ENCODE results near the gene UNC13A. TPM values are rescaled to one million over a fixed set of nuclear protein-coding genes. Genes with fewer than 3 reads are reported as not detected.

UNC13A gene
- total RNA-seq, 3 donors from 2014 or later = under 0.01 to 0.15 TPM; not detected in 1

DNA sequence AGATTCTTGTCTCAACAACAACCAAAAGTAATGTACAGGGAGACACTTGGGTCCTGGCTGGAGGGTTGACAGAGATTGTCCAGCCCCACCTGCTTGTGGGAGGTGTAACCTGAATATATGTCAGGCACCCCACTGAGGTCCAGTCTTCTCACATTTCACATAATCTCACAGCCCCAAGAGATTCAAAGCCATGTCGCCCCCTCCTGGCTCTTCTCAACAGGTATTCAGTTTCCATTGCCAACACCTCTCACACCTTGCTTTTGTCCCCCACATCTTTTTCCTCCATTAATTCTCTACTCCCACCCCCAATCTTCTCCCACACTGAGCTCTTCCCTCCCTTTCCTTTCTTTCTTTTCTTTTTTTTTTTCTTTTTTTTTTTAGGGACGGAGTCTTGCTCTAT, 11.2 kb downstream of the UNC13A start:
- peaks cover 0 to 44% of the 10 kb centered on the region in 2 donors for H3K27me3 ChIP-seq

DNA sequence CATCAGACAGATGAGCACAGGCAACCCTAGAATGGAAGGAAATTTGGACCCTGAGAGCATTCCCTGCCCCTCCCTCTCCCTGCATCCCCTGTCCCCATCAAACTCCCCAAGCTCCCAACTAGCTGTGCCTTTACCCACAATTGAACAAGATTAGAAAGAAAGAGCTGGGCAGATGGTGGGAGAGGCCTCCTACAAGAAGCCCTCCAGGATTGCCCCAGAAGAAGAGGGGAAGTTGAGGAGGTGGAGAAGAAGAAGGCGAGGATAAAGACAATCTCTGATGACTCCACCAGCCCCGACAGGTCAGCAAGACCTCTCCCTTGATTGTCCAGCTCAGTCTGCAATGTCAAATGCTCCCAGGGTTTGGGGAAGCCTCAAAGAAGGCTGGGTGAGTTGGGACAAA, 11.9 kb downstream of the UNC13A start:
- Histone ChIP-seq H3K4me3 (no peak overlapping the region), H3K27me3 (peaks cover 0 to 38% of the 10 kb centered on the region in 2 donors), H3K4me1 (no peaks in the 10 kb centered on the region), H3K27ac (no peak overlapping the region), H3K36me3 (no peaks in the 10 kb centered on the region), H3K9me3 (no peaks in the 10 kb centered on the region)
- intact Hi-C loops (cut with DNase I; ENCODE audit: low total_unique reads) = no loop called here
- DNase-seq (ENCODE audit: low spot score in 2 of 2) = no peak
- TF ChIP-seq POLR2AphosphoS5 (IDR thresholded peaks at IDR 0.05) (no peak), CTCF (IDR thresholded peaks at IDR 0.05) (no peak), POLR2A (IDR thresholded peaks at IDR 0.05) (no peak)

More for the DNA sequence above, 11.2 kb downstream of the UNC13A start:
- H3K27ac ChIP-seq = no peak overlapping the region
- intact Hi-C loops (cut with DNase I; ENCODE audit: low total_unique reads) = no loop called here
- H3K4me1 ChIP-seq = no peaks in the 10 kb centered on the region
- DNase-seq (ENCODE audit: low spot score in 2 of 2) = no peak
- H3K36me3 ChIP-seq = no peaks in the 10 kb centered on the region
- TF ChIP-seq POLR2AphosphoS5 (IDR thresholded peaks at IDR 0.05) (no peak), CTCF (IDR thresholded peaks at IDR 0.05) (no peak), POLR2A (IDR thresholded peaks at IDR 0.05) (no peak)
- H3K4me3 ChIP-seq = no peak overlapping the region
- no peaks in the 10 kb centered on the region for H3K9me3 ChIP-seq

DNA sequence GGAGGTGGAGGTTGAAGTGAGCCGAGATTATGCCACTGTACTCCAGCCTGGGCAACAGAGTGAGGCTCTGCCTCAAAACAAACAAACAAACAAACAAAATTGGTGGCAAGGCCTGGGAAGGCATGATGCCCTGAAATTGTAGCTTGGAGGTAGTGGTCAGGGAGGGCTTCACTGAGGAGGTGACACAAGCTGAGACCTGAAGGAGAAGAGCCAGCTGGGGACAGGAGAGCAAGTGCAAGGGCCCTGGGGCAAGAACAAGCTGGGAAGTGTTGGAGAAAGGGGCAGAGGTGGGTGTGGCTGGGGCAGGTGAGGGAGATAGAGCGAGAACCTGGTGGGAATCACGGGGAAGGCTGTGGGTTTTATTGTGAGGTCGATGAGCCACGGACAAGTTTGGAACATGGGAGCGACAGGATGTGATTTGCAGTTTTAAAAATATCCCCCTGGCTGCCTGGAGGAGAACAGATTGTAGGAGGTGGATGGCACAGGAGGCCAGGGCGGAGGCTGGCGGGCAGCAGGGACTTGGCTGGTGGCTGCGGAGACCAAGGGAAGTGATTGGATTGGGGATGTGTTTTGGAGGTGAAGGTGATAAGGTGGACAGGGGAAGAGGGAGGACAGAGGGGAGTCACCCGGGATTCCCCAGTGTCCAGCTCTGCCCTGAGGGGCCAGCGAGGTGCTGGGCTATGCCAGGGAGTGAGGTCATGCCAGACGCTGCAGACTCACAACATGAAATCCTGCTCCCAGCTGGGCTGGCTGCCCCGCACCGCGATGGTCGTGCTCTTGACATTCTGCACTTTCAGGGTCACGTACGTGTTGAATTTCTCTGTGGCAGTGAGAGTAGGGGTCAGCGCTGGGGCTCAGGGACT, 14.0 kb downstream of the UNC13A start:
- intact Hi-C loops (cut with DNase I; ENCODE audit: low total_unique reads) = no loop called here
- no peak for DNase-seq (ENCODE audit: low spot score in 2 of 2)
- Histone ChIP-seq H3K4me1 (no peaks in the 10 kb centered on the region), H3K36me3 (no peaks in the 10 kb centered on the region), H3K4me3 (no peak overlapping the region), H3K9me3 (no peaks in the 10 kb centered on the region), H3K27ac (no peak overlapping the region), H3K27me3 (peaks cover 0 to 20% of the 10 kb centered on the region in 2 donors)
- TF ChIP-seq POLR2AphosphoS5 (IDR thresholded peaks at IDR 0.05) = no peak
- no peak for TF ChIP-seq POLR2A (IDR thresholded peaks at IDR 0.05)
- TF ChIP-seq CTCF (IDR thresholded peaks at IDR 0.05) = no peak

GRCh38 chr19:17671906-17672305, 16.2 kb downstream of the UNC13A start:
- peaks cover 0 to 4% of the 10 kb centered on the region in 2 donors for H3K27me3 ChIP-seq
- no peaks in the 10 kb centered on the region for H3K4me1 ChIP-seq
- H3K36me3 ChIP-seq = no peaks in the 10 kb centered on the region
- no peak for TF ChIP-seq POLR2AphosphoS5 (IDR thresholded peaks at IDR 0.05)
- no peak for TF ChIP-seq POLR2A (IDR thresholded peaks at IDR 0.05)
- TF ChIP-seq CTCF (IDR thresholded peaks at IDR 0.05) = no peak
- no peak for DNase-seq (ENCODE audit: low spot score in 2 of 2)
- intact Hi-C loops (cut with DNase I; ENCODE audit: low total_unique reads) = no loop called here
- no peaks in the 10 kb centered on the region for H3K9me3 ChIP-seq
- no peak overlapping the region for H3K4me3 ChIP-seq
- H3K27ac ChIP-seq = no peak overlapping the region

- intact Hi-C loops (cut with DNase I; ENCODE audit: low total_unique reads) = loop anchor here (10.0 kb wide), 1 partner anchor 875 kb away; no protein-coding TSS in a partner anchor
- TF ChIP-seq CTCF (IDR thresholded peaks at IDR 0.05) (no peak), POLR2A (IDR thresholded peaks at IDR 0.05) (no peak), POLR2AphosphoS5 (IDR thresholded peaks at IDR 0.05) (no peak)
- no peaks in the 10 kb centered on the region for H3K27me3 ChIP-seq
Observed at GRCh38 chr19:17669419-17669818, 18.7 kb downstream of the UNC13A start.

More at GRCh38 chr19:17669419-17669818, 18.7 kb downstream of the UNC13A start:
- DNase-seq (ENCODE audit: low spot score in 2 of 2) = no peak
- no peak overlapping the region for H3K4me3 ChIP-seq
- peaks cover 14 to 15% of the 10 kb centered on the region in 2 donors for H3K9me3 ChIP-seq
- H3K36me3 ChIP-seq = no peaks in the 10 kb centered on the region
- H3K27ac ChIP-seq = no peak overlapping the region
- no peaks in the 10 kb centered on the region for H3K4me1 ChIP-seq
